CD4-positive, alpha-beta memory T cell (primary cell): ENCODE measurements around the gene HMX1. TPM values are rescaled to one million over a fixed set of nuclear protein-coding genes. Genes with fewer than 3 reads are reported as not detected.

Experiments
- CTCF ChIA-PET: fragments of 350-600 bp; sonication (Branson Sonifier 250); formaldehyde crosslinking; loops from one replicate; lab custom pipeline; 2021; ENCODE audit warnings: inconsistent platforms; ENCODE audit not compliant: partially characterized antibody; lab: Charles Lee
- POLR2A ChIA-PET: fragments of 350-600 bp; sonication (Branson Sonifier 250); formaldehyde crosslinking; loops from one replicate; lab custom pipeline; 2021; ENCODE audit not compliant: partially characterized antibody; lab: Charles Lee
- DNase-seq, 5 donors: peaks; one replicate each; pipeline versions ENCODE4 v3.0.0 to v3.0.0-alpha.2; 2020 to 2022; ENCODE audit warnings: mixed read lengths in 1 of 5
- H3K27ac ChIP-seq: one replicate; pipeline ENCODE4 v1.7.0; 2013; ENCODE audit warnings: low read depth, low read length
- H3K27me3 ChIP-seq: 2 replicates; pipeline ENCODE4 v1.7.0; 2013; ENCODE audit warnings: mild to moderate bottlenecking, low read length, moderate library complexity; ENCODE audit not compliant: insufficient read depth
- H3K36me3 ChIP-seq: 2 replicates; pipeline ENCODE4 v1.7.0; 2013; ENCODE audit warnings: mild to moderate bottlenecking, low read length, moderate library complexity; ENCODE audit not compliant: insufficient read depth
- H3K4me1 ChIP-seq: 2 replicates; pipeline ENCODE4 v1.7.0; 2013; ENCODE audit warnings: mild to moderate bottlenecking, low read length, moderate library complexity; ENCODE audit not compliant: insufficient read depth
- H3K4me3 ChIP-seq, 2 donors: one replicate each; pipeline ENCODE4 v1.7.0; 2013; ENCODE audit warnings: low read length in 2 of 2, mild to moderate bottlenecking in 1 of 2
- H3K9me3 ChIP-seq, 2 donors: one replicate each; pipeline ENCODE4 v1.7.0; 2013; ENCODE audit warnings: low read length in 2 of 2, control low read depth in 1 of 2; ENCODE audit not compliant: control insufficient read depth in 1 of 2
- H3K27ac Mint-ChIP-seq, 7 donors: one replicate each; pipeline ENCODE4 v1.8.0; 2020 to 2021; ENCODE audit warnings: mixed read lengths in 7 of 7, mild to moderate bottlenecking in 6 of 7, inconsistent platforms in 3 of 7, moderate library complexity in 3 of 7
- H3K27me3 Mint-ChIP-seq, 2 donors: one replicate each; pipeline ENCODE4 v1.8.0; 2020 to 2021; ENCODE audit warnings: mixed read lengths in 2 of 2
- H3K36me3 Mint-ChIP-seq, 2 donors: one replicate each; pipeline ENCODE4 v1.8.0; 2020 to 2021; ENCODE audit warnings: mixed read lengths in 2 of 2, inconsistent platforms in 1 of 2, mild to moderate bottlenecking in 1 of 2
- H3K4me1 Mint-ChIP-seq, 4 donors: one replicate each; pipeline ENCODE4 v1.8.0; 2020 to 2021; ENCODE audit warnings: mixed read lengths in 4 of 4, mild to moderate bottlenecking in 1 of 4
- H3K4me3 Mint-ChIP-seq, 8 donors: one replicate each; pipeline ENCODE4 v1.8.0; 2020 to 2021; ENCODE audit warnings: mixed read lengths in 8 of 8, mild to moderate bottlenecking in 7 of 8, moderate library complexity in 6 of 8, inconsistent platforms in 3 of 8
- H3K9me3 Mint-ChIP-seq, 8 donors: one replicate each; pipeline ENCODE4 v1.8.0; 2020 to 2021; ENCODE audit warnings: mixed read lengths in 8 of 8, mild to moderate bottlenecking in 5 of 8, inconsistent platforms in 3 of 8, moderate library complexity in 1 of 8
- intact Hi-C: fragments of 100-400 bp; cut with micrococcal nuclease; formaldehyde crosslinking; loops from one replicate; pipeline ENCODE4 v1.15.1; 2023
- polyA plus RNA-seq, 2 donors: library from polyadenylated mRNA; unstranded; fragments of 300-500 nt; fragmentation: Illumina TruSeq; gene quantifications; one replicate each; pipeline ENCODE4 v1.2.3, GENCODE V29; 2021
- total RNA-seq, 2 experiments: library from RNA; stranded (reverse); gene quantifications; one replicate each; pipeline ENCODE4 v1.2.3, GENCODE V29; 2021

The HMX1 gene
- total and polyA plus RNA-seq, 4 experiments from 2014 or later, result not detected

DNA sequence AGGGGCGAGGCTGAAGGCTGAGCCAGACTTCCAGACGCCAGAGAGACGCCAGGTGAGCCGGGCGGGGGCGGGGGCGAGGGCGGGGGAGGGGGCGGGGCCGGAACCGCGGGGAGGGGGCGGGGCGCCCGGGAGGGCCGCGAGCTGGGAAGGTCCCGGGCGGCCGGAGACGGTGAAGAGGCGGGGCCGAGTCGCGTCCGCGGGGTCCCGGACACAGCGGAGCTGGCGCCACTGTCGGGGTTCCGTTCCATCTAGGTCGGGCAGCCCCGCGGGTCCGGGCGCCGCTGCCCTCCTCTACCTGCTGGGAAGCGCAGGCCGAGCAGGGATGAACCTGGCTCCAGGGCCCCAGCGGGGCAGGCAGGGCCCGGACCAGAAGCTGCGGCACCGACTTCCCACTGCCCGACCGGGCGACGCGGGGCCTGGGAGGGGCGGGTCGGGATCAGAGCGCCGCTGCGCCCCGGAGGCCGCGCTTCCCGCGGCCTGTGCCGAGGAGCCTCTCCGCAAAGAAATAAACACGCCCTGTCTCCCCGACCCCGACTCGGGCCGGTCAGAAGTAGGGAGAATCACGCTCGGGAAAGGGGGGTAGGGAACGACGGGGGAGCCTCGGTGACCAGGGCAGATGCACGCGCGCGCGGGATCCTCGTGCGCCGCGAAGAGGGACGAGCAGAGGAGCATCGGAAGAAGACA is 10.6 kb downstream of the HMX1 start:
- H3K9me3 ChIP-seq, result no peaks in the 10 kb centered on the region
- DNase-seq, result no peak
- Mint-ChIP-seq H3K4me3 (no peak overlapping the region), H3K9me3 (no peaks in the 10 kb centered on the region), H3K4me1 (peaks cover 2 to 10% (median 4%) of the 10 kb centered on the region in 4 donors), H3K27ac (no peak overlapping the region), H3K27me3 (peaks cover 33 to 40% of the 10 kb centered on the region in 2 donors), H3K36me3 (no peaks in the 10 kb centered on the region)
- intact Hi-C loops, result no loop called here
- ChIA-PET CTCF (no interaction called here), POLR2A (no interaction called here)
- H3K27ac ChIP-seq, result no peak overlapping the region
- H3K4me3 ChIP-seq, result no peak overlapping the region
- H3K36me3 ChIP-seq, result no peaks in the 10 kb centered on the region
- H3K27me3 ChIP-seq, result peaks cover 5% of the 10 kb centered on the region
- H3K4me1 ChIP-seq, result no peaks in the 10 kb centered on the region

DNA sequence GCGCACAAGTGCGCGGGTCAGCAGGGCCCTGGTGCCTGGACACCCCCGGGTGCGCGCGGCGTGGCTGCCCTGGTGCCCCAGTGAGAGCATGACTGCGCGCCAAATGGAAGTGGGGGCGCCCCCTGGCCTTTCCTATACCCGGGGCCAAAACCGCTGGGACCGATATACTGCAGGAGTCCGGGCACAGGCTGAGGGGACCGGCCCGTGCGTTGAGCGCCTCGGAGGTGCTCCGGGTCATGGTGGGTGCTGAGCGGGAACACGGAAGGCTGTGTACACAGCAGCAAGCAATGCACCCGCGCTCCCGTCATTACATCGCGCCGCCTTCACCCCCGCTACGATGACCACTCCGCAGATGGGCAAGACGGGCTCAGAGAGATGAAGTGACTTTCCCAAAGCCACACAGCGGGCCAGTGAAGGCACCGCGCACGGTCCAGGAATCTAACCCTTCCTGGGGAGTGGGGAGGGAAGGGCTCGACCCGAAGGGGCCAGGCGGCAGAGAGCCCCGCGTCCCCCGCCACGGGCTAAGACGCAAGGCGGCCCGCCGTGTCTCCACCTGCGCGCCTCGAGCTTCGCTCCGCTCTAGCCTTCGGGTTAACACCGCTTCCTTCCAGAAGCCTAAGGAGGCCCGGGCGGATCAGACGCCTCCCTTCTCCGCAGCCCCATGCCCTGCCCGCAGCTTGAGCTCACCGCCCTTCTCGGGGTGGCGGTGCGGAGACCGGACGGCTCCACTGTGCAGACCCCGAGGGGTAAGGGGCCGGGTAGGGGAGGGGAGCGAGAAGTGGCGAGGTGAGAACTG is 11.3 kb downstream of the HMX1 start:
- intact Hi-C loops, result no loop called here
- no peak overlapping the region for H3K27ac ChIP-seq
- Mint-ChIP-seq H3K9me3 (no peaks in the 10 kb centered on the region), H3K27me3 (peaks cover 37 to 44% of the 10 kb centered on the region in 2 donors), H3K4me3 (peak overlapping the region in 1 of 8 donors; percentile 50), H3K27ac (no peak overlapping the region), H3K36me3 (no peaks in the 10 kb centered on the region), H3K4me1 (peaks cover 2 to 13% (median 6%) of the 10 kb centered on the region in 4 donors)
- CTCF ChIA-PET, result no interaction called here
- H3K4me3 ChIP-seq, result no peak overlapping the region
- H3K9me3 ChIP-seq, result no peaks in the 10 kb centered on the region
- peaks cover 9% of the 10 kb centered on the region for H3K27me3 ChIP-seq
- POLR2A ChIA-PET, result no interaction called here
- DNase-seq, result no peak
- no peaks in the 10 kb centered on the region for H3K4me1 ChIP-seq
- no peaks in the 10 kb centered on the region for H3K36me3 ChIP-seq

DNA sequence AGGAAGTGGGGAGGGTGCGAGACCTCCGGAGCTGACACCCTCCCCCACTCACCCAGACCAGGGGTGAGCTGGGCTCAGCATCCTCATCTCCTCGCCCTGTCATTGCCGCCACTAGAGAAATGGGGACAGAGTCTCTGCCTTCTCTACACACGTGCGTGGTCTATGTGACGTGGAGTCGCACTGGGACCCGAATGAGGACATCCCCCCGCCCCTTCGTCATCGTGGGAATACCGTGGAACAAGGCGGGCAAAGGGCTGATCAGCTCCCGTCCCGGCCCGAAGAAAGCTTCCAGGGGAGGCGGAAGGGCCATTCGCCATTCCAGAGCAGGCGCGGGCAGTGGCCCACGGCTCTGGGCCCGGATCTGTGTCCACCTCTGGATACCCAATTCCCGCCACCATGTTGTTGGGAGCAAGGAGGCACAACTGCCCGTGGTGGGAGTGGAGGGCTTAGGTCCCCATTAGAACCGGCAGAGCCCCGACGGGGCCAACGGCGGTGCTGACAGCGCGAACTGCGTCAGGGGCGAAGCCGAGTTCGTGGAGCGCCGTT is 12.0 kb downstream of the HMX1 start:
- POLR2A ChIA-PET, result no interaction called here
- H3K9me3 Mint-ChIP-seq, result peaks cover 0 to 2% (median 0%) of the 10 kb centered on the region in 8 donors
- no peak overlapping the region for H3K4me3 ChIP-seq
- peaks cover 9% of the 10 kb centered on the region for H3K27me3 ChIP-seq
- no peak for DNase-seq
- H3K4me3 Mint-ChIP-seq, result no peak overlapping the region
- CTCF ChIA-PET, result no interaction called here
- no peaks in the 10 kb centered on the region for H3K4me1 ChIP-seq
- peaks cover 2 to 13% (median 6%) of the 10 kb centered on the region in 4 donors for H3K4me1 Mint-ChIP-seq
- no peaks in the 10 kb centered on the region for H3K36me3 ChIP-seq
- no peak overlapping the region for H3K27ac ChIP-seq
- intact Hi-C loops, result no loop called here
- H3K9me3 ChIP-seq, result no peaks in the 10 kb centered on the region
- no peak overlapping the region for H3K27ac Mint-ChIP-seq
- H3K36me3 Mint-ChIP-seq, result no peaks in the 10 kb centered on the region
- H3K27me3 Mint-ChIP-seq, result peaks cover 39 to 45% of the 10 kb centered on the region in 2 donors

DNA sequence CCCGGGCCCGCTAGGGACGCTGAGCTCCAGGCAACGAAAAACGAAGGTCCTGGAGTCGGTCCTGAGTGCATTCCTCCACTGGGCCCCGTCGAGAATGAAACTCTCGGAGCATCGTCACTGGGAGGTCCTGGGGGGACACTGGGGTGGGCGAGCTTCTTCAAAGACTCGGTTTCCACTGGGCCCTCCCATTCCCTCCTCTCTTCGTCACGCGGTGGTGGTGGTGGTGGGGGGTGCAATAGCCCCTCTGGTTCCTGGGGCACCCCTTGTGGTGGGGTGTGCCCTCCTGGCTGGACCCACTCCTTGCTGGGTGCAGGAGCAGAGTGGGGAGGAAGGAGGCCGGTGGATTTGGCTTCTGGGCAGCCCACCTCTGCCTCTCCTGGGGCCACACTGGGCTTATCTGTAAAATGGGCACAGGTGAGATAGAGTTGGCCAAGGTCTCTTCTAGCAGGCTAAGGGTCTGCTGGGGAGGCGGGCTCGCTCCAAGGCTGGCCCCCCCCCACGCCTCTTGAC is 12.9 kb downstream of the HMX1 start:
- Mint-ChIP-seq H3K36me3 (no peaks in the 10 kb centered on the region), H3K4me1 (peaks cover 2 to 13% (median 6%) of the 10 kb centered on the region in 4 donors), H3K4me3 (no peak overlapping the region), H3K27me3 (peaks cover 37 to 40% of the 10 kb centered on the region in 2 donors), H3K9me3 (peaks cover 0 to 4% (median 0%) of the 10 kb centered on the region in 8 donors), H3K27ac (no peak overlapping the region)
- intact Hi-C loops, result no loop called here
- Histone ChIP-seq H3K9me3 (no peaks in the 10 kb centered on the region), H3K27ac (no peak overlapping the region), H3K36me3 (no peaks in the 10 kb centered on the region), H3K4me3 (no peak overlapping the region), H3K27me3 (peaks cover 6% of the 10 kb centered on the region), H3K4me1 (no peaks in the 10 kb centered on the region)
- ChIA-PET POLR2A (no interaction called here), CTCF (interaction anchor here (0.6 kb wide), 1 partner anchor 62 kb away, joined by 3 read pairs; no protein-coding TSS in a partner anchor)
- DNase-seq, result no peak

DNA sequence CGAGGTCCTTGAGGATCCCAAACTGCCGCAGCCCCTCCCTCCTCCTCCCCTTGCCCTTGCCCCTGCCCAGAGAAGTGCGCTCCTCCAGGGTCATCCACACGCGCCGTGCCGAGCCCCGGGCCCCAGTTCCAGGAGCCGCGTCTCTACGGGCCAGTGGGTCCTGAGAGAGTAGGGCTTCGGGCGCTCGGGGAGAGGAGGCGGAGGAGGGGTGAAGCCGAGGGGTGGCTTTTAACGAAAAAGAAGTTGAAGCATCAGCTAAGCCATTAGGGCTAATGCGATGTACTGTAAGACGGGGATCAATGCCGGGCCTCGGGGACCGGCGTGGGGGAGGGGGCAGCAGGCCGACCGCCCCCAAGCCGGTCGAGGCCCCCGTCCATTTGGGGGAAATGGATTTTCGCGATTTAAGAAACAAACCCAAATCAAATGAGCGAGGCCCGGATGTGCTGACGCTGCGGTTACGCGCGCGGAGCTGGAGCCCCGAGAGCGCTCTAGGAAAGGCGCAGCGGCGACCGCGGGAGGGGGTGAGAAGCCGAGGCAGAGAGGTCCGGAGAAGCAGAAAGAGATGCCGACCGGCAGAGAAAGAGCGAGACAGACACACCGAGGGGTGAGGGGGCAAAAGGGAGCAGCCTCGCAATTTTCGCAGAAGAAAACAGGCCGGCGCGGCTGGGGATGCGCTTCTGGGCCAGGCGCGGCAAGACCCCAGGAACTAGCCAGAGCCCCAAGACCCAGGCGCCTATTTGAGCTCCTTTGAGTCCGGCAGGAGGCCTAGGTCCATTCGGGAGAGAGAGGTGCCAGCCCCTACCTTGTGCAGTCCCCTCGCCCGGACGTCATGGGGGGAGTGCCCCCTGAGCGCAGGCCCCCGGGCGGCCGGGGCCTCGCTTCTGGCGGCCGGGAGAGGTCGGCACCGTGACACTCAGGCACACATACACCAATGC is 13.6 kb downstream of the HMX1 start:
- Histone ChIP-seq H3K4me3 (no peak overlapping the region), H3K9me3 (no peaks in the 10 kb centered on the region), H3K4me1 (no peaks in the 10 kb centered on the region), H3K36me3 (no peaks in the 10 kb centered on the region), H3K27me3 (peaks cover 3% of the 10 kb centered on the region), H3K27ac (no peak overlapping the region)
- peak overlapping the region in 1 of 8 donors; percentile 43 for H3K4me3 Mint-ChIP-seq
- ChIA-PET POLR2A (no interaction called here), CTCF (no interaction called here)
- no peak overlapping the region for H3K27ac Mint-ChIP-seq
- no peaks in the 10 kb centered on the region for H3K36me3 Mint-ChIP-seq
- peaks cover 0 to 4% (median 0%) of the 10 kb centered on the region in 8 donors for H3K9me3 Mint-ChIP-seq
- peaks cover 40 to 46% of the 10 kb centered on the region in 2 donors for H3K27me3 Mint-ChIP-seq
- DNase-seq, result no peak
- peaks cover 2 to 13% (median 6%) of the 10 kb centered on the region in 4 donors for H3K4me1 Mint-ChIP-seq
- intact Hi-C loops, result no loop called here

DNA sequence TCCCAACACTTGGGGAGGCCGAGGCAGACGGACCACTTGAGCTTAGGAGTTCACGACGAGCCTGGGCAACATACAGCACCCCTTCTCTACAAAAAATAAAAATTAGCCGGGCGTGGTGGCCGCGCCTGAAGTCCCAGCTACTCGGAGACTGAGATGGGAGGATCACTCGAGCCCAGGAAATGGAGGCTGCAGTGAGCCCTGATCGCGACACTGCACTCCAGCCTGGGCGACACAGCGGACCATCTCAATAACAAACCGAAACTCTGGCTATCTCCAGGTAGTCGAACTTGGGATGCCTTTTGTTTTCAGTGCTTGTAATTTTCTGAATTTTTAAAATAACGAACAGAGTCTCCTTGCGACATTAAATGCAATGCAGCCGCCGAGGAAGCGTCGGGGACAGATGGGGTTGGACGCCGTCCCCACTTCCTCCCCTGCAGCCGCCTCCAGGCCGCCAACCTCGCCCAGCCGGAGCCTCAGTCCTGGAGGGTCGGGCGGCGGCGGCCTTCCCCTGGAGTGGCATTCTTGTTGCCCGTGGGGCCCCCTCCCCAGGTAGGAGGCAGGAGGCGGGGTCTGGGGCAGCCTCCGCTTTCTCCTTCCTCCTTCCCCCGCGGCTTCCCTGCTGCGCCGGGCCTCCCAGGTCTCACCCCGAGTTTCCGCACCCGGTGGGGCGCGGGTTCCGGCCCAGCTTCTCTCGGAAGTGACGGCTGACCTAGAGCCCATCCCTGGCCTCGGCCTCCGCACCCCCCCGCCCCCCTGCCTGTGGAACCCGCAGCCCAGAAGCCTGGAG is 14.6 kb downstream of the HMX1 start:
- no peak overlapping the region for H3K4me3 ChIP-seq
- H3K36me3 ChIP-seq, result no peaks in the 10 kb centered on the region
- CTCF ChIA-PET, result no interaction called here
- intact Hi-C loops, result no loop called here
- POLR2A ChIA-PET, result no interaction called here
- H3K9me3 Mint-ChIP-seq, result peaks cover 0 to 5% (median 2%) of the 10 kb centered on the region in 8 donors
- no peak overlapping the region for H3K27ac ChIP-seq
- H3K27me3 Mint-ChIP-seq, result peaks cover 33 to 40% of the 10 kb centered on the region in 2 donors
- H3K9me3 ChIP-seq, result no peaks in the 10 kb centered on the region
- H3K4me1 Mint-ChIP-seq, result peaks cover 2 to 13% (median 6%) of the 10 kb centered on the region in 4 donors
- H3K4me1 ChIP-seq, result no peaks in the 10 kb centered on the region
- DNase-seq, result no peak
- H3K27me3 ChIP-seq, result peaks cover 3% of the 10 kb centered on the region
- H3K4me3 Mint-ChIP-seq, result peak overlapping the region in 5 of 8 donors; percentile 2 to 46 (median 29)
- H3K27ac Mint-ChIP-seq, result no peak overlapping the region
- no peaks in the 10 kb centered on the region for H3K36me3 Mint-ChIP-seq
